ENCODE measurements around the gene MYO10.

MYO10 gene

GRCh38 chr5:16671208-16671607, 264.9 kb downstream of the MYO10 start:
- TF ChIP-seq, protein P1, sequence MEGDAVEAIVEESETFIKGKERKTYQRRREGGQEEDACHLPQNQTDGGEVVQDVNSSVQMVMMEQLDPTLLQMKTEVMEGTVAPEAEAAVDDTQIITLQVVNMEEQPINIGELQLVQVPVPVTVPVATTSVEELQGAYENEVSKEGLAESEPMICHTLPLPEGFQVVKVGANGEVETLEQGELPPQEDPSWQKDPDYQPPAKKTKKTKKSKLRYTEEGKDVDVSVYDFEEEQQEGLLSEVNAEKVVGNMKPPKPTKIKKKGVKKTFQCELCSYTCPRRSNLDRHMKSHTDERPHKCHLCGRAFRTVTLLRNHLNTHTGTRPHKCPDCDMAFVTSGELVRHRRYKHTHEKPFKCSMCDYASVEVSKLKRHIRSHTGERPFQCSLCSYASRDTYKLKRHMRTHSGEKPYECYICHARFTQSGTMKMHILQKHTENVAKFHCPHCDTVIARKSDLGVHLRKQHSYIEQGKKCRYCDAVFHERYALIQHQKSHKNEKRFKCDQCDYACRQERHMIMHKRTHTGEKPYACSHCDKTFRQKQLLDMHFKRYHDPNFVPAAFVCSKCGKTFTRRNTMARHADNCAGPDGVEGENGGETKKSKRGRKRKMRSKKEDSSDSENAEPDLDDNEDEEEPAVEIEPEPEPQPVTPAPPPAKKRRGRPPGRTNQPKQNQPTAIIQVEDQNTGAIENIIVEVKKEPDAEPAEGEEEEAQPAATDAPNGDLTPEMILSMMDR (IDR thresholded peaks at IDR 0.05), result no peak

DNA sequence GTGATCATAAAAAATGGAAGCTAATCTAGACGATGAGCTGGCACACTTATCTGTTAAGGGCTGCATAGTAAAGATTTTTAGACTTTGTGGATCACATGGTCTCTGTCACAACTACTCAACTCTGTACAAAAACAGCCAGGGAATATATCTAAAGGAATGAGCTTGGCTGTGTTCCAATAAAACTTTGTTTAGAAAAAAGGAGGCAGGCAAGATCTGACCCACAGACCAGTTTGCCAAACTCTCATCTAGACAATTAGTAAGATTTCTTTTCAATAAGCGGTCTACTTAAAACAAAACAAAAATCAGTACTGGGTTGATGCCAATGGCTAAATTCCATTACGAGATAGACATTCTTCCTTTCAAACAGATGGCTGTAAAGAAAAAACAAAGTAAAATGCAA, 266.3 kb downstream of the MYO10 start:
- TF ChIP-seq, protein P1 (IDR thresholded peaks at IDR 0.05), result no peak

DNA sequence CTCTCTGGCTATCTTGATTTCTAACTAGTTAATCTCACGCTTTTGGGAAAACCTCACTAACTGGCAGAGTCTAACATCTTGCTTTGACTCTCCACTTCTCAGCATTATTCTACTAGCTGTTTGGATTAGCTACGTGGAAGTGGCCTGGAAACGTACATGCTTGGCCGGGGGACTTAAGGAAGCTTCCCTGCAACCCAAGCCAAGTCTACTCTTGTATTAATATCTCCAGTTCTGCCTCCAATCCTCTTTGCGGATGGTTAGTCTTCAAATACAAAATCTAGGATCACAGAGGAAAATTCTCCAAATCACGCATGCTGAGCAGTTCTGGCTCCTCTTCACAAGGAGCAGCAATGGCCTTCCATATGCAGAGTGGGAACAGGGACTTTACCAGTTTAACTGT, 267.5 kb downstream of the MYO10 start:
- TF ChIP-seq, protein P1 (IDR thresholded peaks at IDR 0.05), result no peak

- TF ChIP-seq, protein P1 (IDR thresholded peaks at IDR 0.05), result no peak
These were observed 267.9 kb downstream of the MYO10 start for GRCh38 chr5:16668194-16668593.

GRCh38 chr5:16666883-16667398, 269.1 kb downstream of the MYO10 start:
- TF ChIP-seq, protein P1 (IDR thresholded peaks at IDR 0.05), result peak; percentile 74

DNA sequence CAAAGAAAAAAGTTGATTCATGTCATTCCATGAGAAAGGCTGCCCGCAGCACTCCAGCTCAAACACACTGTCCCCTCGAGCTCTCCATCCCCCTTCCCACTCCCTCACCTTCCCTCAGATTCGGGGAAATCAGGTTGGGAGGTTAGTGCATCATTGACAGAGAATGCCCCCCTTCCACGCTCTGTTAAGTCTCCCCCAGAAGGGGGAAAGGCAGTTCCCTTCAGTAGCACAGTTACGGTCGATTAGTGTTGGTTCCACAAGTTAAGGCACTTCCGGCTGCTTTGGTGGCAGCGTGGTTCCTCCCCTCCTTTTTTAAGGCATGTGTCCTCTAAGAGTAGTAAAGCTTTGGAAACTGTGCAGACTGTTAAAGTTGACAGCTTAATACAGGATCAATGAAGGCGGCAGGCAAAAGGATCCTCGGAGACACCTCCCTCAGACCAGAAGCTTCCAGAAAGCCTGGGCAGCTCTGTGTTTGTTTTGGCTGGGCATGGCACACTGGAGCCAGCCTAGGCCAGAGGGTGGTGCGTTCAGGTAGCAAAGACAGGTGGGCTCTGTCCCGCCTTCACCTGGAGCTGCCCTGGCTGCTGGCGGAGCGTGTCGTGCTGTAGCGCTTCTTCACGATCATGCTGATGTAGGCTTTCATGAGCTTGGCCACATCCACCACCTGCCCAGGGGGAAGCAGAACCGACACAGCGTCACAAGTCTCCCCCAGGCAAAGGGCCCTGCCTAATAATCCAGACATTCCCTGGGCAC, 269.8 kb downstream of the MYO10 start:
- TF ChIP-seq, protein P1 (IDR thresholded peaks at IDR 0.05), result no peak

DNA sequence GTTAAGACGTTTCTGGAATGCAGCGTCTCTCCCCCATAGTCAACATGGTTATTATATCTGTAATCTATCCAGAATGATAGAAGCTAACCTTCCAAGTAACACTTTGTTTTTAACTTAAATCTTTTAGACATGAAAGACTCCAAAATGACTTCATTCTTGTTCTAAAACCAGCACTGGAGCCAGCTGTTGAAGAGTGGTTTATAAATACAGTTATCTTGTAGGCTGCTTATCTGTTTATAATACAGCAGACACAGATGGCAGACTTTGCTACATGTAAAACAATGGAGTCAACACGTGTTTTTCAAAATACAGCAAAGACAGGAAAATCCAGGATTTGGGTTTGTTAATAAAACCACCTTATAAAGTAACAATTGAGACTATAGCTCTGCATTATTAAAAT, 270.5 kb downstream of the MYO10 start:
- TF ChIP-seq, protein P1 (IDR thresholded peaks at IDR 0.05), result no peak

Measured in LNCAP (cell line).